Naive thymus-derived CD8-positive, alpha-beta T cell (primary cell): ENCODE results near the gene SDF4. TPM values are rescaled to one million over a fixed set of nuclear protein-coding genes. Genes with fewer than 3 reads are reported as not detected.

Experiments
- ATAC-seq, 2 donors: fragments of 150-1000 bp; cut with Tn5 transposase in 1 of 2; sonication (Bioruptor Pico), chemical (Tn5 transposase) in 1 of 2; 1 replicate in 1 of 2; 2 replicates in 1 of 2; pipeline ENCODE4 v1.10.0; 2021; ENCODE audit warnings: mild to moderate bottlenecking in 2 of 2, moderate library complexity in 2 of 2
- POLR2A ChIA-PET: fragments of 350-600 bp; sonication (Branson Sonifier 250); formaldehyde crosslinking; loops from one replicate; lab custom pipeline; 2021; ENCODE audit warnings: antibody characterized with exemption; lab: Charles Lee
- DNase-seq, 10 donors: peaks; one replicate each; pipeline versions ENCODE4 v3.0.0 to v3.0.0-alpha.2; 2020 to 2022
- H3K27ac Mint-ChIP-seq, 10 donors: one replicate each; pipeline ENCODE4 v1.8.0; 2020 to 2022; ENCODE audit warnings: mild to moderate bottlenecking in 10 of 10, mixed read lengths in 10 of 10, moderate library complexity in 4 of 10, inconsistent platforms in 1 of 10
- H3K27me3 Mint-ChIP-seq, 5 donors: one replicate each; pipeline ENCODE4 v1.8.0; 2021 to 2022; ENCODE audit warnings: mixed read lengths in 5 of 5
- H3K36me3 Mint-ChIP-seq, 3 donors: one replicate each; pipeline ENCODE4 v1.8.0; 2020 to 2022; ENCODE audit warnings: mixed read lengths in 3 of 3, mild to moderate bottlenecking in 2 of 3, inconsistent platforms in 1 of 3
- H3K4me1 Mint-ChIP-seq, 4 donors: one replicate each; pipeline ENCODE4 v1.8.0; 2021 to 2022; ENCODE audit warnings: mixed read lengths in 4 of 4
- H3K4me3 Mint-ChIP-seq, 10 donors: one replicate each; pipeline ENCODE4 v1.8.0; 2020 to 2022; ENCODE audit warnings: mild to moderate bottlenecking in 10 of 10, mixed read lengths in 10 of 10, moderate library complexity in 6 of 10, inconsistent platforms in 1 of 10
- H3K9me3 Mint-ChIP-seq, 9 donors: one replicate each; pipeline ENCODE4 v1.8.0; 2020 to 2022; ENCODE audit warnings: mixed read lengths in 9 of 9, mild to moderate bottlenecking in 3 of 9, inconsistent platforms in 1 of 9, moderate library complexity in 1 of 9
- polyA plus RNA-seq, 3 donors: library from polyadenylated mRNA; unstranded; fragments of 300-500 nt; fragmentation: Illumina TruSeq; gene quantifications; one replicate each; pipeline ENCODE4 v1.2.3, GENCODE V29; 2021
- total RNA-seq, 8 experiments: library from RNA in 2 of 8; stranded (reverse) in 2 of 8; gene quantifications; one replicate each; pipeline ENCODE4 v1.2.3 and lab custom pipeline; 2021 to 2026

Gene SDF4
- total and polyA plus RNA-seq, 5 experiments from 2014 or later, result 73.8 to 115 (median 86.3) TPM

DNA sequence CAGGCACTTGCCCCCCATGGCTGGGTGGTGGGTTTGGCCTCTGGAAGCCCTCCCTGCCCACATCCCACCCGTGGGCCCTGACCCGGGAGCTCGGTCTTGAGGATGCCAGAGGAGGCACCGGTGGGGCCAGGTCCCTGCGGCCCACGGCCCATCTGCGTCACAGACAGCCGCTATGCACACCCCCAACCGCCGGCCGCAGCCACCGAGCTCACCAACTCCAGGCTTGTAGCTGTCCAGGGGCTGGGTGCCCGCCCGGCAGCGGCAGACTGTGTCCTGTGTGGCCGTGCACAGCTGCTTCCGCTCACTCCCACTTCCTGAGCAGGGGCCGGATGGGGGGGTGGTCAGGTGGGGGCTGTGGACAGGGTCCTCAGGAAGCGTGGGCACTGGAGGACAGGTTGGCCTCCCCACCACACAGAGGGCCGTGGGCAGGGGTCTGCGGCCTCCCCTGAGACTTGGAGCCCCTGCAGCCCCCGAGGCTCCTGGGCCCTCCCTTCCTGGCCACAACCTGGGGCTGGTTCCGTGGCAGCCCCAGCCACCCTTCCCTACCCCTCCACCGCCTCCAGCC, 18.9 kb downstream of the SDF4 start:
- Mint-ChIP-seq H3K27me3 (peaks cover 0 to 5% (median 0%) of the 10 kb centered on the region in 5 donors), H3K27ac (no peak overlapping the region), H3K36me3 (peaks cover 0 to 12% (median 10%) of the 10 kb centered on the region in 3 donors), H3K4me3 (peak overlapping the region in 3 of 10 donors; percentile 10 to 34 (median 22)), H3K4me1 (peaks cover 12 to 38% (median 33%) of the 10 kb centered on the region in 4 donors), H3K9me3 (no peaks in the 10 kb centered on the region)
- ATAC-seq, result peak; percentile 16 to 21
- POLR2A ChIA-PET, result interaction anchor here (0.5 to 1.9 kb wide), 5 partner anchors 8 to 87 kb away, joined by 3 to 6 read pairs (median 3); no protein-coding TSS in a partner anchor
- DNase-seq, result peak in 5 of 10 donors; percentile 13 to 62 (median 37)

GRCh38 chr1:1211541-1212441, 20.0 kb downstream of the SDF4 start:
- POLR2A ChIA-PET, result no interaction called here
- Mint-ChIP-seq H3K27ac (peak overlapping the region in 1 of 10 donors; percentile 52), H3K9me3 (no peaks in the 10 kb centered on the region), H3K36me3 (peaks cover 0 to 5% (median 3%) of the 10 kb centered on the region in 3 donors), H3K27me3 (peaks cover 0 to 7% (median 0%) of the 10 kb centered on the region in 5 donors), H3K4me1 (peaks cover 12 to 40% (median 36%) of the 10 kb centered on the region in 4 donors), H3K4me3 (peak overlapping the region in 4 of 10 donors; percentile 19 to 57 (median 30))
- peak in 2 of 10 donors; percentile 7 to 55 for DNase-seq
- ATAC-seq, result no peak

DNA sequence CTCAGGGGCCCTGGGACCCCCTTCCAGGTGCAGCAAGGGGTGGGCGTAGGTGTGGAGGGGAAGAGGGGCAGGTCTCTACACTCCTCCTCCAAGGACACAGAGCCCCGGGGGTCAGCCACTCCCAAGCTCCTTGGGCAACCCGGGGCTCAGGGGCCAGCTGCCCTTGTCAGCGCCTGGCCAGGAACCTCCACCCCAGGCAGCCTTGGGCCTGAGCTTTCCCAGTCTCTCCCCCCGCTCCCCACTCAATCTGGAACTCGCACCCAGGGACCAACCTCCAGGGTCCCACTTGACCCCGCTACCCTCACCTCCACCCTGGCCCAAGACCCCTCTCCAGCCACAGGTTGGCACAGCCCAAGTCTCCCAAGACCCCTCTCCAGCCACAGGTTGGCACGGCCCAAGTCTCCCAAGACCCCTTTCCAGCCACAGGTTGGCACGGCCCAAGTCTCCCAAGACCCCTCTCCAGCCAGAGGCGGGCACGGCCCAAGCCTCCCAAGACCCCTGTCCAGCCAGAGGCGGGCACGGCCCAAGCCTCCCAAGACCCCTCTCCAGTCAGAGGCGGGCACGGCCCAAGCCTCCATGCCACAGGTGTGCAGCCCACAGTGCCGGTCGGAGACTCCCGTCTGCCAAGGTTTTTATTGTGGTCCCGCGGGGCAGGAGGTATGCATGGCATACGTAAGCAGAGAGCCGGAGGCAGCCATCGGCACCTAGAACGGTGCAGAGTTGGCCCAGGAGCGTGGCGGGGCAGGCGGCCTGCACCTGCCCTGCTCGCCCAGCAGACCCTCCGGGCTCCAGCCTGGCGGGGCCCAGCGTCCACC, 20.9 kb downstream of the SDF4 start:
- ATAC-seq, result no peak
- POLR2A ChIA-PET, result no interaction called here
- Mint-ChIP-seq H3K36me3 (no peaks in the 10 kb centered on the region), H3K27ac (peak overlapping the region in 1 of 10 donors; percentile 63), H3K4me1 (peaks cover 10 to 40% (median 36%) of the 10 kb centered on the region in 4 donors), H3K27me3 (peaks cover 0 to 8% (median 0%) of the 10 kb centered on the region in 5 donors), H3K9me3 (no peaks in the 10 kb centered on the region), H3K4me3 (no peak overlapping the region)
- peak in 2 of 10 donors; percentile 4 to 60 for DNase-seq

DNA sequence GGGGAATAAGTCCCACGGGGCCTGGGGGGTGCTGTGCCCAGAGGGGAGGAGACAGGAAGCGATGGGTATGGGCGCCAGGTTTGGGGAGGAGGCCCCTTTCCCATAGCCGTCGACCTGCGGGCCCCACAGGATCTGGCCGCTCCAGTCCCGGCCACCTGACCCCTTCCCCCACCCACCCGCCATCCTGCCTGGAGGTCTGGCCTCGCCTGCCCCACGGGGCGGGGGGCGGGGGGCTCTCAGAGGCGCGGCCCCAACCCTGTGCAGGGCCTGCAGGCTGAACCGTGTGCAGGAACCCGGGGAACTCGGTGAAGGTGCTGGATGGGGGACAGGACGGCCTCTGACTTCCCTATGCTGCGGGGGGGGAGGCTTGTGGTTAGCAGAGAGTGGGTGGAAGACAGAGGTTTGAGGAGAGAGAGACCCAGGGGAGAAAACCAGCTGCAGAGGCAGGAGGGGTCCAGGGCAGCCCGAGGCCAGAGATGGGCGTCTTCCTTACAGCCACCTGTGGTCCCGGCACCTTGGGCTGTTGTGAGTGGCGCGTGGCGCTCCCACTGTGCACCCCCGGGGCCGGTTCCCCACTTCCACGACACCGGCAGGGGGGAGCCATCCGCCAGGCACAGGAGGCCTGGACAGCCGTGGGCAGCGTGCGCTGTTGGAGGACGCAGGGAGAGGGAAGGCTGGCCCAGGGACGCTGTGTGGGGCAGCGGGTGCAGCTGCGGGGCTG, 22.9 kb downstream of the SDF4 start:
- Mint-ChIP-seq H3K4me1 (peaks cover 5 to 28% (median 23%) of the 10 kb centered on the region in 4 donors), H3K36me3 (no peaks in the 10 kb centered on the region), H3K27me3 (peaks cover 0 to 8% (median 0%) of the 10 kb centered on the region in 5 donors), H3K4me3 (peak overlapping the region; percentile 59 to 89 (median 82)), H3K9me3 (no peaks in the 10 kb centered on the region), H3K27ac (peak overlapping the region in 9 of 10 donors; percentile 22 to 89 (median 75))
- ATAC-seq (peak; percentile 27 to 51), DNase-seq (peak in 5 of 10 donors; percentile 20 to 68 (median 36))
- POLR2A ChIA-PET, result no interaction called here

DNA sequence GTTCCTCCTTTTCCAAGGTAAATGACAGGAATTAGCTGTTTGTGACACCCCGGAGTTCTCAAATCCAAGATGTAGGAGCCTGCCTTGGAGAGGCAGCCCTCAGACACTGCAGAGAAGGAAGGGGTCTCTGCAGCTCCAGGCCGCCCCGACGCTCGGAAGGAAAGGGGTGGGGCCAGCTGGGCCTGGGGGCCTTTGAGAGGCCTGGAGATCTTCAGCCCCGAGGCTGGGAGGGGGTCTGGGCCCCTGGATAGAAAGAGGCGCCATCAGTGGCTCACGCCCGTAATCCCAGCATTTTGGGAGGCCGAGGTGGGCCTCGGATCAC, 24.3 kb downstream of the SDF4 start:
- H3K27ac Mint-ChIP-seq, result peak overlapping the region in 2 of 10 donors; percentile 79 to 89
- POLR2A ChIA-PET, result interaction anchor here (0.7 to 0.9 kb wide), 3 partner anchors 9 to 138 kb away, joined by 3 to 4 read pairs (median 3); no protein-coding TSS in a partner anchor
- peak overlapping the region in 2 of 10 donors; percentile 56 to 80 for H3K4me3 Mint-ChIP-seq
- DNase-seq, result peak in 1 of 10 donors; percentile 5
- ATAC-seq, result no peak
- peaks cover 0 to 8% (median 0%) of the 10 kb centered on the region in 5 donors for H3K27me3 Mint-ChIP-seq
- H3K36me3 Mint-ChIP-seq, result no peaks in the 10 kb centered on the region
- peaks cover 5 to 28% (median 22%) of the 10 kb centered on the region in 4 donors for H3K4me1 Mint-ChIP-seq
- H3K9me3 Mint-ChIP-seq, result no peaks in the 10 kb centered on the region

DNA sequence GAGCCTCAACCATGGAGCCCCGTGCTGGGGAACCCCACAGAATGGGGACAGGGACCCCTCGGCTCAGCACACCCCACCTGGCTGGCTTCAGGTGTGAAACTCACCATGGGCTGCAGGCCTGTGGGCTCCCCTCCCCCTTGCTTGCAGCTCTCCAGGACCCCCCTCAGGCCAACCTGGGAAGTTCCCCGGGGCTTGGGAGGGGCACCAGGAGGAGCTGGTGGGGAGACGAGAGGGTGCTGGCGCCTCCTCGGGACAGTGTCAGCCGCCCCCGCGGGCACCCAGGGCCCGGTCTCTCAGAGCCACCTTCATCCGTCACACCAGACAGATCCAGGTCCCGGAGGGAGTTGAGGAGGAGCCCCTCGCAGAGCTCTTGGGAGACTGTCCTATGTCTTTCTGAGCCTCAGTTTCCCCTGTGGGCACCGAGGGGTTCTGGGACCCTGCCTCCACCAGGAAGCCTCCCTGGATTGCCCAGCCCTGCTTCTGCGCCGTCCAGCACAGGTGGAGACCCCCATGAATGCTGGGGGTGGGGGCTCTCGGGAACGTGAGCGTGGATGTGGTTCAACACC, 24.8 kb downstream of the SDF4 start:
- no peak for ATAC-seq
- Mint-ChIP-seq H3K4me3 (peak overlapping the region in 8 of 10 donors; percentile 22 to 80 (median 48)), H3K27me3 (peaks cover 0 to 8% (median 0%) of the 10 kb centered on the region in 5 donors), H3K9me3 (no peaks in the 10 kb centered on the region), H3K36me3 (no peaks in the 10 kb centered on the region), H3K27ac (peak overlapping the region in 1 of 10 donors; percentile 49), H3K4me1 (peaks cover 5 to 28% (median 21%) of the 10 kb centered on the region in 4 donors)
- POLR2A ChIA-PET, result interaction anchor here (0.7 to 0.9 kb wide), 2 partner anchors 12 to 138 kb away, joined by 3 to 4 read pairs; no protein-coding TSS in a partner anchor
- peak in 2 of 10 donors; percentile 5 to 62 for DNase-seq

DNA sequence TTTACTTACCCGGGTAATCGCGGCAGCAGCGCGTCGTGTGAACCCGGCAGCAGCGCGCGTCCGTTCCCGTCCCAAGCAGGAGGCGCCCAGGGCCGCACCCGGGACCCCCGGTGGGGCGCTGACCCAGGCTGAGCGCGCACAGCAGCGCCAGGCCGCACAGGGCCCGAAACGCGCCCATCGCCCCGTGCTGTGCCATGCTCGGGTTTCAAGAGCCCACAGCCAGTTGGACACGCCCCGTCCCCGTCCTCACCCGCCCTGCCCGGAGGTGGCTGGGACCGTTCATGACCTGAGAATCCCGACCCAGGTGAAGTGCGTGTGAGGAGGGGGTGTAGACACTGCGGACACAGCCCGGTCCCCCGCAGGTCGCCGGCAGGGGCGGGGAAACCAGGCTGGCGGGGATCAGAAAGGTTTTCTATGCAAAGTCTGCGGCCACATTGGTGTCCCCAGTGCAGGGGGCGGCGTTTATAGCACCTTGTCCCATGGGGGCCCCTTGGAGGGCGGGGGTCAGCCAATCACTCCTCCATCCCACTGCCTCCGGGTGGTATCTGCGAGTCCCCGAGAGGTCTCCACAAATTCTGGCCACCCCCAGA, 25.3 kb downstream of the SDF4 start, which contains the start of gene TNFRSF18:
TSS of gene TNFRSF18 (minus strand) at position 217 of the 590 bp plus-strand sequence. CDS start at position 196, 21 bp downstream.
- peak within 1 kb of the TSS in 1 of 10 donors; percentile 49 for H3K27ac Mint-ChIP-seq
- H3K36me3 Mint-ChIP-seq, result no peaks in the 10 kb centered on the region
- peak within 1 kb of the TSS in 8 of 10 donors; percentile 22 to 80 (median 50) for H3K4me3 Mint-ChIP-seq
- H3K27me3 Mint-ChIP-seq, result peaks cover 0 to 8% (median 0%) of the 10 kb centered on the region in 5 donors
- peak in 2 of 10 donors; percentile 11 to 66 for DNase-seq
- peak in 1 of 2 donors; percentile 20 for ATAC-seq
- POLR2A ChIA-PET, result interaction anchor here (0.9 kb wide), 1 partner anchor 137 kb away, joined by 3 read pairs; no protein-coding TSS in a partner anchor
- no peaks in the 10 kb centered on the region for H3K9me3 Mint-ChIP-seq
- H3K4me1 Mint-ChIP-seq, result peaks cover 5 to 28% (median 20%) of the 10 kb centered on the region in 4 donors

GRCh38 chr1:1205769-1206375, 25.9 kb downstream of the SDF4 start:
- Mint-ChIP-seq H3K4me3 (peak overlapping the region in 6 of 10 donors; percentile 36 to 58 (median 49)), H3K4me1 (peaks cover 5 to 28% (median 19%) of the 10 kb centered on the region in 4 donors), H3K9me3 (no peaks in the 10 kb centered on the region), H3K27ac (no peak overlapping the region), H3K27me3 (peaks cover 0 to 8% (median 0%) of the 10 kb centered on the region in 5 donors), H3K36me3 (no peaks in the 10 kb centered on the region)
- ATAC-seq, result no peak
- POLR2A ChIA-PET, result interaction anchor here (0.8 to 1.0 kb wide), 2 partner anchors 49 to 166 kb away, joined by 3 read pairs; no protein-coding TSS in a partner anchor
- peak in 2 of 10 donors; percentile 6 to 61 for DNase-seq

DNA sequence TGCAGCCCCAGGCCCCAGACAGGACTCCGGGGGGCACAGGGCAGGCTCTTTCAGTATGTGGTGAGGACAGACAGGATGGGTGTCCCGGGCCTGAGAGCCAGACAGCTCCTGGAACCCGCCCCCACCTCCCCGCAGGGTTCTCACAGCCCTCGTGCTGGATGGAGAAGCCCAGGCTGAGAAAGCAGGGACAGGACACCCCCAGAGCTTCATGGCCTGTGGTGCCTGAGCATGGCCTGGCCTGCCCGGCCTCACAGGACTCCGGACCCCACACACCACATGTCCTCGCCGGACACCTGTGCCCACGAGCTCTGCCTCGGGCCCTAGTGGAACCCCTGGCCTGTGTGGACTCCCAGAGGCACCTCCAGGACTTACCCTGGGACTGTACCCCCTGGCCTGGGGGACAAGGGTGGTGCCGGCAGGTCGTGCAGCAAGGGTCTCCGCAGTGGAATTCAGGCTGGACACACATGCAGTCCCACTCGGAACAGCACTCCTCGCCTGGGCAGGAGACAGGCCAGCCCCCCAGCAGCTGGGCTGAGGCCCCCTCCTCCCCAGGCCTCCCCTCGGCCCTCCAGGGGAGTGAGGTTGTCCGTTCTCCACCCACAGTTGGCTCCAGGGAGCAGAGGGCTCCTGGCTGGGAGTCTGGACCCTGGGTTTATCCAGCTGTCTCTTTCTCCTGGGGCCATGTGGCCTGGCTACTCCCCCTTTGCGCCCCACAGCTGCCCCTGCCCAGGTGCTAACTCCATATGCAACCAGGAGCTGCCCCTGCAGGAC, 26.6 kb downstream of the SDF4 start:
- ATAC-seq (no peak), DNase-seq (peak in 1 of 10 donors; percentile 55)
- POLR2A ChIA-PET, result interaction anchor here (0.8 to 1.0 kb wide), 3 partner anchors 7 to 165 kb away, joined by 3 read pairs; no protein-coding TSS in a partner anchor
- no peak overlapping the region for H3K27ac Mint-ChIP-seq
- no peaks in the 10 kb centered on the region for H3K36me3 Mint-ChIP-seq
- H3K9me3 Mint-ChIP-seq, result no peaks in the 10 kb centered on the region
- peak overlapping the region in 3 of 10 donors; percentile 36 to 56 (median 50) for H3K4me3 Mint-ChIP-seq
- peaks cover 0 to 8% (median 0%) of the 10 kb centered on the region in 5 donors for H3K27me3 Mint-ChIP-seq
- H3K4me1 Mint-ChIP-seq, result peaks cover 5 to 28% (median 23%) of the 10 kb centered on the region in 4 donors
